T-cell (primary cell): ENCODE measurements around the gene TNKS1BP1. TPM values are rescaled to one million over a fixed set of nuclear protein-coding genes. Genes with fewer than 3 reads are reported as not detected.

ENCODE experiments used
- ATAC-seq, 4 experiments: fragments of 200-7000 bp in 3 of 4; fragments of 150-1000 bp in 1 of 4; cut with Tn5 transposase; replicated peaks in 1 of 4; 1 replicate in 3 of 4; 2 replicates in 1 of 4; pipeline ENCODE4 v1.10.0; 2021; ENCODE audit warnings: moderate library complexity in 3 of 4, mild to moderate bottlenecking in 2 of 4, moderate number of reproducible peaks in 1 of 4
- CTCF ChIA-PET, 2 donors: fragments of 300-600 bp; sonication (Branson Sonifier 250); formaldehyde crosslinking; loops; one replicate each; lab custom pipeline; 2022; ENCODE audit warnings: antibody characterized with exemption in 2 of 2; lab: Charles Lee
- POLR2A ChIA-PET, 2 donors: fragments of 300-600 bp; sonication (Branson Sonifier 250); formaldehyde crosslinking; loops; one replicate each; lab custom pipeline; 2022; ENCODE audit warnings: antibody characterized with exemption in 2 of 2; lab: Charles Lee
- DNase-seq, 35 experiments: peaks; one replicate each; pipeline versions ENCODE4 v3.0.0 to v3.0.0-alpha.2; 2013 to 2023
- H3K27ac ChIP-seq: one replicate; pipeline ENCODE4 v1.5.1; 2013; ENCODE audit warnings: low read length
- H3K27me3 ChIP-seq, 2 experiments: replicated peaks in 1 of 2; 1 replicate in 1 of 2; 2 replicates in 1 of 2; pipeline versions ENCODE4 v1.6.1 to v1.7.0; 2013; ENCODE audit warnings: low read length in 1 of 2, mixed read lengths in 1 of 2; ENCODE audit not compliant: control insufficient read depth in 2 of 2, insufficient read depth in 2 of 2; ENCODE audit errors: extremely low read depth in 1 of 2
- H3K36me3 ChIP-seq, 2 donors: 1 replicate in 1 of 2; 2 replicates in 1 of 2; pipeline versions ENCODE4 v1.6.1 to v1.7.0; 2013; ENCODE audit warnings: low read length in 1 of 2; ENCODE audit not compliant: control insufficient read depth in 2 of 2, insufficient read depth in 1 of 2; ENCODE audit errors: extremely low read depth in 1 of 2
- H3K4me1 ChIP-seq, 2 experiments: 1 replicate in 1 of 2; 2 replicates in 1 of 2; pipeline versions ENCODE4 v1.6.1 to v1.7.0; 2013; ENCODE audit warnings: low read length in 2 of 2, mixed read lengths in 1 of 2; ENCODE audit not compliant: insufficient read depth in 2 of 2, control insufficient read depth in 1 of 2; ENCODE audit errors: extremely low read depth in 1 of 2
- H3K4me3 ChIP-seq, 2 donors: 1 replicate in 1 of 2; 2 replicates in 1 of 2; pipeline versions ENCODE4 v1.5.1 to v1.7.0; 2013; ENCODE audit warnings: mild to moderate bottlenecking in 2 of 2, low read length in 1 of 2, moderate library complexity in 1 of 2; ENCODE audit not compliant: control insufficient read depth in 1 of 2; ENCODE audit errors: extremely low read depth in 1 of 2
- H3K9me3 ChIP-seq: 2 replicates; pipeline ENCODE4 v1.7.0; 2013
- H3K27ac Mint-ChIP-seq, 2 donors: one replicate each; pipeline ENCODE4 v1.8.0; 2020 to 2021; ENCODE audit warnings: mild to moderate bottlenecking in 2 of 2, mixed read lengths in 2 of 2
- H3K27me3 Mint-ChIP-seq, 2 donors: one replicate each; pipeline ENCODE4 v1.8.0; 2021 to 2022; ENCODE audit warnings: mixed read lengths in 2 of 2
- H3K36me3 Mint-ChIP-seq: one replicate; pipeline ENCODE4 v1.8.0; 2021; ENCODE audit warnings: mixed read lengths
- H3K4me1 Mint-ChIP-seq, 3 donors: one replicate each; pipeline ENCODE4 v1.8.0; 2020 to 2022; ENCODE audit warnings: mixed read lengths in 3 of 3, mild to moderate bottlenecking in 1 of 3
- H3K4me3 Mint-ChIP-seq, 3 donors: one replicate each; pipeline ENCODE4 v1.8.0; 2020 to 2022; ENCODE audit warnings: mild to moderate bottlenecking in 3 of 3, mixed read lengths in 3 of 3, moderate library complexity in 3 of 3
- H3K9me3 Mint-ChIP-seq, 3 donors: one replicate each; pipeline ENCODE4 v1.8.0; 2020 to 2022; ENCODE audit warnings: mixed read lengths in 3 of 3
- WGBS: methylation state at CpG from one replicate; pipeline ENCODE4 v1.1.5; 2013; ENCODE audit warnings: missing lambda C conversion rate; ENCODE audit not compliant: insufficient coverage; 5-methylcytosine and 5-hydroxymethylcytosine counted together
- total RNA-seq, 35 experiments: library from RNA in 6 of 35; stranded (reverse) in 6 of 35; fragments of 120-200 nt in 1 of 35; gene quantifications; one replicate each; pipeline versions ENCODE4 v1.2.1 to v1.2.4 and lab custom pipeline; 2013 to 2026

TNKS1BP1 gene
- total RNA-seq, 5 donors from 2014 or later (not counting 1 experiment from before 2014, with no cell fraction given), result 13.9 to 22.9 (median 18.9) TPM

DNA sequence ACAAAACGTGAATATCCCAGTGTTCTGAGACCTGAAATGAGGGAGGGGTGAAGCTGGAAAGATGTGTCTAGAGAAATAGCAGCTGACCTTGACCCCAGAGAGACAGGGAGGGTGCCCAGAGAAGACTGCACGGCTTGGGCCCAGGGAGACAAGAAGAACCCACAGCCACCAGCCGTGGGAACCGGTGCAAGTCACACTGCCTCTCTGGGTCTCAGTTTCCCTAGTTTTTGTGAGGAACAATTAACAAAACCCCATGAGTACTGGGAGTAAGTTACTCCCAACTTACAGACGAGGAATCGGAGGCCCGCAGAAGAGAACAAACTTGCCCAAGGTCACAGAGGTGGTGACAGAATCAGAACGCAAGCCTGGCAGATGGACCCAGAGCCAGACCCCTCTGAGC, 19.2 kb downstream of the TNKS1BP1 start:
- no peaks in the 10 kb centered on the region for H3K27me3 Mint-ChIP-seq
- no peaks in the 10 kb centered on the region for H3K9me3 ChIP-seq
- POLR2A ChIA-PET, result no interaction called here

DNA sequence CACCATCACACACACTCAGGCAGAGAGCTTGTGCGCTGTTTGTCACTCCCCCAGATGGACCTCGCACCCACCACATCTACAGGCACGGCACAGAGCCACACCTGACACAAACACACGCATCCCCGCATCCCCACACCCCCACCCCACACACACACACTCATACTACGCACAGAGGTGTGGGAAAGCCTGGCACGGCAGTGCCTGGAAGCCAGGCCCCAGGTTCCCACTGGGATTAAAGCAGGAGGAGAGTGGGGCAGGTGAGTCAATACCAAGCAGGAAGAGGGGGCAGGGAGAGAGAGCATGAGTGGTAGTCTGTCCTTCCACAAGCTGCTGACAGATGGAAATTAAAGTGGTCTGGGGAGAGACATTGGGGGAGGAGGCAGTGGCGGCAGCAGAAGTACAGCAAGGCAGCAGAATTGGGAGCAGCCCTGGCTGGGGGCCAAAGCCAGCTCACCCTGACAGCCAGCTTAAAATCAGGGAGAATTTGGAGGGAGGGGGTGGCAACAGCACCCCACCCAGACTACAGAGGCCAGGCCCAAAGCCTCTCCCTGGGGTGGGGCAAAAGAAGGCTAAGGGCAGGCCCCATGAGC, 20.7 kb downstream of the TNKS1BP1 start:
- Mint-ChIP-seq H3K4me1 (peaks cover 0 to 7% (median 0%) of the 10 kb centered on the region in 3 donors), H3K4me3 (no peak overlapping the region), H3K27me3 (no peaks in the 10 kb centered on the region), H3K27ac (no peak overlapping the region), H3K36me3 (peaks cover 41% of the 10 kb centered on the region), H3K9me3 (peaks cover 0 to 7% (median 5%) of the 10 kb centered on the region in 3 donors)
- Histone ChIP-seq H3K27ac (no peak overlapping the region), H3K27me3 (no peaks in the 10 kb centered on the region), H3K36me3 (peaks cover 3 to 14% of the 10 kb centered on the region in 2 donors), H3K4me3 (no peak overlapping the region), H3K9me3 (no peaks in the 10 kb centered on the region), H3K4me1 (no peaks in the 10 kb centered on the region)
- no peak for DNase-seq
- WGBS, result 92% methylated on average over 2 of the region's 8 CpGs
- ATAC-seq, result no peak
- ChIA-PET POLR2A (interaction anchor here in 1 of 2 donors (0.6 kb wide), 1 partner anchor 1709 kb away, joined by 3 read pairs; no protein-coding TSS in a partner anchor), CTCF (no interaction called here)

More for the DNA sequence above, 19.2 kb downstream of the TNKS1BP1 start:
- Mint-ChIP-seq H3K4me3 (no peak overlapping the region), H3K27ac (no peak overlapping the region), H3K4me1 (peaks cover 0 to 7% (median 0%) of the 10 kb centered on the region in 3 donors), H3K9me3 (no peaks in the 10 kb centered on the region), H3K36me3 (peaks cover 34% of the 10 kb centered on the region)
- CTCF ChIA-PET, result no interaction called here
- Histone ChIP-seq H3K36me3 (peaks cover 0 to under 1% of the 10 kb centered on the region in 2 donors), H3K4me1 (no peaks in the 10 kb centered on the region), H3K27me3 (no peaks in the 10 kb centered on the region), H3K4me3 (no peak overlapping the region), H3K27ac (no peak overlapping the region)
- ATAC-seq (no peak), DNase-seq (no peak)
- 83% methylated on average over 5 of the region's 8 CpGs for WGBS

GRCh38 chr11:57303280-57303989, 21.3 kb downstream of the TNKS1BP1 start:
- peaks cover 0 to 9% (median 8%) of the 10 kb centered on the region in 3 donors for H3K9me3 Mint-ChIP-seq
- WGBS, result 91% methylated on average over 17 of the region's 17 CpGs

DNA sequence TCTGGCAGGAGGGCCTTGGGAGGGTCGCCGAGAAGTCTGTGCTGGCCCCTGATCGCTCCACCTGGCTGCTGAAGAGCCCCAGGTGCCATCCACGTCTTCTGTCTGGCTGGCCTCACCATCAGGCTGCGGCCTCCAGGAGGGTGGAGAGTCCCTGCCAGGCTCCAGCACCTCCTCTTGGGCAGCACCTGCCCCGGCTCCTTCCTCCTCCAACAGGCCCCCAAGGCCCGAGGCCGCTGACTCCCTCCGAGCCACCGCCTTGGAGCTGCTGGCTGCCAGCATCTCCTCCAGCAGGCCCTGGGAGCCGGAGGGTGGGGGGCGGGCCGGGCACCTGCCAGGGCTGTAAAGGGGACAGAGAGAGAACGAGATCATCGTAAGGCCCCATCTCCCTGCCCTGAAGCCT, 22.3 kb downstream of the TNKS1BP1 start:
- H3K9me3 ChIP-seq, result no peaks in the 10 kb centered on the region
- Mint-ChIP-seq H3K9me3 (peaks cover 0 to 15% (median 8%) of the 10 kb centered on the region in 3 donors), H3K36me3 (peaks cover 55% of the 10 kb centered on the region), H3K4me1 (peaks cover 0 to 5% (median 0%) of the 10 kb centered on the region in 3 donors), H3K27me3 (no peaks in the 10 kb centered on the region), H3K27ac (no peak overlapping the region), H3K4me3 (no peak overlapping the region)
- CTCF ChIA-PET, result no interaction called here
- H3K27me3 ChIP-seq, result no peaks in the 10 kb centered on the region
- H3K4me1 ChIP-seq, result no peaks in the 10 kb centered on the region
- ATAC-seq (no peak), DNase-seq (no peak)
- H3K36me3 ChIP-seq, result peaks cover 3 to 14% of the 10 kb centered on the region in 2 donors
- POLR2A ChIA-PET, result interaction anchor here in 1 of 2 donors (0.5 kb wide), 1 partner anchor 992 kb away, joined by 4 read pairs; no protein-coding TSS in a partner anchor
- WGBS, result 88% methylated on average over 15 of the region's 15 CpGs
- no peak overlapping the region for H3K27ac ChIP-seq
- no peak overlapping the region for H3K4me3 ChIP-seq

More at GRCh38 chr11:57303280-57303989, 21.3 kb downstream of the TNKS1BP1 start:
- Histone ChIP-seq H3K4me1 (no peaks in the 10 kb centered on the region), H3K27me3 (no peaks in the 10 kb centered on the region), H3K27ac (no peak overlapping the region), H3K4me3 (no peak overlapping the region), H3K36me3 (peaks cover 3 to 14% of the 10 kb centered on the region in 2 donors), H3K9me3 (no peaks in the 10 kb centered on the region)
- H3K27me3 Mint-ChIP-seq, result no peaks in the 10 kb centered on the region
- peaks cover 0 to 7% (median 0%) of the 10 kb centered on the region in 3 donors for H3K4me1 Mint-ChIP-seq
- CTCF ChIA-PET, result no interaction called here
- no peak overlapping the region for H3K4me3 Mint-ChIP-seq
- H3K27ac Mint-ChIP-seq, result no peak overlapping the region
- POLR2A ChIA-PET, result interaction anchor here in 1 of 2 donors (0.6 kb wide), 1 partner anchor 1710 kb away, joined by 3 read pairs; no protein-coding TSS in a partner anchor
- peaks cover 48% of the 10 kb centered on the region for H3K36me3 Mint-ChIP-seq
- ATAC-seq (no peak), DNase-seq (no peak)

DNA sequence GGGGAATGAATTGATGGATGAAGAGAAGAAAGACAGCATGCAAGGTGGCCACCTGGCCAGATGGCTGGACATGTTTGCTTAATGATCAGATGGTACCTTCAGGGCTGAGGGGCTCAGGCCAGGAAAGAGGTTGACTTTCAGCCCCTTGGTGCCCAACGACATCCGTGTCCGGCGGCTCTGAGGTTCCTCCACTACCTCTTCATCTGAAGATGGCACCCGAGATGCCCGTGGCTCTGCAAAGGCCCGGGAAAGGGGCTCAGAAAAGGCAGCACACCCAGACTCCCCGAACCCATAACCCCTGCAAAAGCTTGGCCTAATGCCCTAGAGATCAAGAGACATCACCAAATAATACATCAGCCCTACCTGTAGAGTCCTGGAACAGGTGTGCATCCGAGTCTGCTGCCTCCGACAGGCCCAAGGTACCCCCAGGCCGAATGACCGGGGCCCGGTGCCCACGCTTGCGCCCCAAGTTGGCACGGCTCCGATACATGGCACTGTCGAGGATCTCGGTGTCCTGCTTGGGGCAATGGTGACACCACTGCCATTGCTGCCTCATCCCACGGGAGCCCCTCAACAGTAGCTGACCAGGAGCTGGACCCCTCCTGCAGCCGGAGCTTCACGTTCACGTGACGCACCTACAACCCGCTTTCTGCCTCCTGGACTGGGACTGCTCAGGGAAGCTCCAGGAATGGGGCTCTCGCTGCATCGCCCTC, 22.9 kb downstream of the TNKS1BP1 start:
- Mint-ChIP-seq H3K36me3 (peaks cover 57% of the 10 kb centered on the region), H3K27ac (no peak overlapping the region)

GRCh38 chr11:57300785-57301184, 24.0 kb downstream of the TNKS1BP1 start:
- H3K27me3 Mint-ChIP-seq, result no peaks in the 10 kb centered on the region
- Histone ChIP-seq H3K4me1 (no peaks in the 10 kb centered on the region), H3K27me3 (no peaks in the 10 kb centered on the region), H3K36me3 (peaks cover 3 to 14% of the 10 kb centered on the region in 2 donors), H3K9me3 (no peaks in the 10 kb centered on the region), H3K4me3 (no peak overlapping the region), H3K27ac (no peak overlapping the region)
- peaks cover 62% of the 10 kb centered on the region for H3K36me3 Mint-ChIP-seq
- H3K9me3 Mint-ChIP-seq, result peaks cover 0 to 23% (median 8%) of the 10 kb centered on the region in 3 donors
- DNase-seq (no peak), ATAC-seq (no peak)
- ChIA-PET POLR2A (no interaction called here), CTCF (interaction anchor here in 1 of 2 donors (0.5 kb wide), 1 partner anchor 217 kb away, joined by 6 read pairs; no protein-coding TSS in a partner anchor)
- no peaks in the 10 kb centered on the region for H3K4me1 Mint-ChIP-seq
- no peak overlapping the region for H3K27ac Mint-ChIP-seq
- H3K4me3 Mint-ChIP-seq, result no peak overlapping the region
- 95% methylated on average over 7 of the region's 10 CpGs for WGBS

More for the DNA sequence above, 22.9 kb downstream of the TNKS1BP1 start:
- Histone ChIP-seq H3K27me3 (no peaks in the 10 kb centered on the region), H3K9me3 (no peaks in the 10 kb centered on the region), H3K27ac (no peak overlapping the region), H3K36me3 (peaks cover 3 to 14% of the 10 kb centered on the region in 2 donors), H3K4me1 (no peaks in the 10 kb centered on the region), H3K4me3 (no peak overlapping the region)
- H3K4me1 Mint-ChIP-seq, result no peaks in the 10 kb centered on the region
- ATAC-seq (no peak), DNase-seq (no peak)
- POLR2A ChIA-PET, result no interaction called here
- H3K9me3 Mint-ChIP-seq, result peaks cover 0 to 16% (median 8%) of the 10 kb centered on the region in 3 donors
- CTCF ChIA-PET, result interaction anchor here in 1 of 2 donors (0.5 kb wide), 1 partner anchor 216 kb away, joined by 6 read pairs; no protein-coding TSS in a partner anchor
- no peak overlapping the region for H3K4me3 Mint-ChIP-seq
- WGBS, result 92% methylated on average over 22 of the region's 27 CpGs
- H3K27me3 Mint-ChIP-seq, result no peaks in the 10 kb centered on the region
